Fibroblast of lung (primary cell): Measurements from ENCODE around the gene TSPAN3. TPM values are rescaled to one million over a fixed set of nuclear protein-coding genes. Genes with fewer than 3 reads are reported as not detected.
A peak's percentile ranks its signal among the peaks of the same experiment; 100 is the strongest.

Experiments
- DNase-seq, 2 donors: peaks; one replicate each; pipeline versions ENCODE4 v3.0.0 to v3.0.0-alpha.2; 2010; ENCODE audit warnings: low read depth in 2 of 2
- H2AFZ ChIP-seq: 2 replicates; pipeline ENCODE4 v1.5.1; 2012; ENCODE audit warnings: low read length, control low read depth, inconsistent platforms
- H3K27ac ChIP-seq: 2 replicates; pipeline ENCODE4 v1.5.1; 2011; ENCODE audit warnings: low read length, control low read depth; ENCODE audit not compliant: insufficient read depth
- H3K27me3 ChIP-seq: 2 replicates; pipeline ENCODE4 v1.5.1; 2011; ENCODE audit warnings: mild to moderate bottlenecking, low read length; ENCODE audit not compliant: control insufficient read depth, insufficient read depth
- H3K36me3 ChIP-seq: 2 replicates; pipeline ENCODE4 v1.5.1; 2011; ENCODE audit warnings: low read length; ENCODE audit not compliant: control insufficient read depth, insufficient read depth
- H3K4me1 ChIP-seq: 2 replicates; pipeline ENCODE4 v1.5.1; 2011; ENCODE audit warnings: low read length; ENCODE audit not compliant: control insufficient read depth, insufficient read depth; ENCODE audit errors: extremely low read depth
- H3K4me2 ChIP-seq: 2 replicates; pipeline ENCODE4 v1.5.1; 2011; ENCODE audit warnings: low read length, control low read depth; ENCODE audit not compliant: insufficient read depth; ENCODE audit errors: extremely low read depth
- H3K4me3 ChIP-seq, 4 experiments: fragments of 200-600 bp in 1 of 4; sonication (generic) in 1 of 4; replicated peaks in 1 of 4; 2 replicates each; pipeline ENCODE4 v1.5.1; 2011 to 2016; ENCODE audit warnings: low read length in 4 of 4, low read depth in 3 of 4, mild to moderate bottlenecking in 3 of 4, control low read depth in 2 of 4, inconsistent platforms in 1 of 4, mixed read lengths in 1 of 4; ENCODE audit not compliant: insufficient read depth in 1 of 4; ENCODE audit errors: control extremely low read depth in 1 of 4
- H3K79me2 ChIP-seq: 2 replicates; pipeline ENCODE4 v1.5.1; 2012; ENCODE audit warnings: mild to moderate bottlenecking, low read length, inconsistent platforms; ENCODE audit not compliant: control insufficient read depth, insufficient read depth
- H3K9ac ChIP-seq: 2 replicates; pipeline ENCODE4 v1.5.1; 2011; ENCODE audit warnings: mild to moderate bottlenecking, low read length, control low read depth; ENCODE audit not compliant: insufficient read depth
- H3K9me3 ChIP-seq: 2 replicates; pipeline ENCODE4 v1.5.1; 2012; ENCODE audit warnings: low read depth, low read length; ENCODE audit not compliant: control insufficient read depth, insufficient read depth
- H4K20me1 ChIP-seq: 2 replicates; pipeline ENCODE4 v1.5.1; 2011; ENCODE audit warnings: low read length; ENCODE audit not compliant: control insufficient read depth, insufficient read depth; ENCODE audit errors: extremely low read depth
- CTCF ChIP-seq, 2 donors: IDR thresholded peaks in 1 of 2; conservative IDR thresholded peaks in 1 of 2; 1 replicate in 1 of 2; 2 replicates in 1 of 2; pipeline ENCODE4 v1.5.1; 2011 to 2012; ENCODE audit warnings: low read length in 2 of 2, control low read depth in 1 of 2, inconsistent platforms in 1 of 2, low read depth in 1 of 2, mild to moderate bottlenecking in 1 of 2
- EZH2 ChIP-seq: IDR thresholded peaks from 2 replicates; pipeline ENCODE4 v1.5.1; 2012; ENCODE audit warnings: low read length, control low read depth, mild to moderate bottlenecking; ENCODE audit errors: missing control alignments
- polyA plus RNA-seq, 2 donors: library from polyadenylated mRNA; depleted of rRNA in 1 of 2; stranded (reverse) in 1 of 2; unstranded in 1 of 2; fragments of >200 nt; gene quantifications; 2 replicates each; pipeline ENCODE4 v1.2.1, GENCODE V29; 2011 to 2012; ENCODE audit warnings: missing spikeins in 1 of 2
- total RNA-seq: library from RNA; depleted of rRNA; stranded (reverse); fragments of >200 nt; gene quantifications from 2 replicates; pipeline ENCODE4 v1.2.1, GENCODE V29; 2014

TSPAN3 gene
- total and polyA plus RNA-seq, 2 donors (not counting 1 experiment from before 2014, with no cell fraction given) = 225 to 472 TPM

- Histone ChIP-seq H3K27ac (peak overlapping the region; percentile 7), H3K4me2 (no peak overlapping the region), H3K27me3 (no peaks in the 10 kb centered on the region), H3K36me3 (no peaks in the 10 kb centered on the region), H4K20me1 (no peaks in the 10 kb centered on the region), H3K9ac (no peak overlapping the region), H3K9me3 (no peaks in the 10 kb centered on the region), H3K4me1 (peaks cover 8% of the 10 kb centered on the region), H3K4me3 (no peak overlapping the region), H2AFZ (no peak overlapping the region), H3K79me2 (no peaks in the 10 kb centered on the region)
- no peak for DNase-seq
- no peak for TF ChIP-seq CTCF (conservative IDR thresholded peaks at IDR 0.05 in 1 of 2, IDR thresholded peaks at IDR 0.05 in 1 of 2; ENCODE audit: low read depth in 1 of 2, low read length in 2 of 2)
- no peak for TF ChIP-seq EZH2
Observed at GRCh38 chr15:77022646-77023575, 48.0 kb downstream of the TSPAN3 start.

DNA sequence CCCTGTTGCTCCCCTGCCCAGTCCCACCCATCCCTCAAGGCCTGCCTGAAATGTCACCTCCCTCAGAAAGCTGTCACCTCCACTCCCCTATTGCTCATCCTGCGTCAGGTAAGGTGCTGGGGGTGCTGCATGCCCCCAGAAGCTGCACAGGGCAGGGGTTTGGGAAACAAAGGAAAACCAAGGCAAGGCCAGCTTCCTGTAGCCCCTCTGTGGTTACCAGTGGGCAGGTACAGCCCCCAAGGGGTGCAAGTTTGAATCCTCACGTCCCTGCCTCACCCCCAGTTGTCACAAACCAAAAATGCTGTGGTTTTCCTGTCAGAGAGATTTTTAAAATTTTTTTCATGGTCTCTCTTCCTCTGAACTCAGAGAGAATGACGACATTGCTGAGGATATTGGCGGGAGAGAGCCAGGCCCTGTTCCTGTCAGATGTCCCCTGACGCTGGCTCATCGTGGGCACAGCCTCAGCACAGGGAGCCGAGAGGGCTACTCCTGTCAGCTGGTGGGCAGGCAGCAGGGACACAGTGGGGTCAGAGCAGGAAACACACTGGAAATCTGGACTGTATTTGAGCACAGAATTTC, 49.0 kb downstream of the TSPAN3 start:
- Histone ChIP-seq H3K79me2 (no peaks in the 10 kb centered on the region), H3K4me3 (no peak overlapping the region), H3K9me3 (no peaks in the 10 kb centered on the region), H3K4me2 (no peak overlapping the region), H2AFZ (peak overlapping the region; percentile 57), H3K36me3 (no peaks in the 10 kb centered on the region), H3K4me1 (peaks cover 8% of the 10 kb centered on the region), H4K20me1 (no peaks in the 10 kb centered on the region), H3K27ac (peak overlapping the region; percentile 7), H3K9ac (peak overlapping the region; percentile 8), H3K27me3 (no peaks in the 10 kb centered on the region)
- DNase-seq = peak; percentile 24 to 65
- TF ChIP-seq CTCF (conservative IDR thresholded peaks at IDR 0.05 in 1 of 2, IDR thresholded peaks at IDR 0.05 in 1 of 2; ENCODE audit: low read depth in 1 of 2, low read length in 2 of 2) = no peak
- no peak for TF ChIP-seq EZH2

DNA sequence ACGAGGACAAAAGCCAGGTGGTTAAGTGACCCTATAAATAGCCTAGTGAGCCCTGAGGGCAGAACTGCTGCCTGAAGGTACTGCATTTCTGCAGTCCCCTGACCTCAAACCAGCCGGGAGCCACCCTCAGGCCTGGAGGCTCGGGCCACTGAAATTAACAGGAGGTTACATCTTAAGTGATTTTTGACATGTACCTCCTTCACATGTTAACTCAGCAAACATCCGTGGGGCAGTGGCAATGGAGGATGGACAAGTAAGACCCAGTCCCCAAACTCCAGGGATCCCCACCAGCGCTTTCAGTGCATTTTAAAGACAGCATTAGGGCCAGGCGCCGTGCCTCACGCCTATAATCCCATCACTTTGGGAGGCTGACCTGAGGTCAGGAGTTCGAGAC, 49.8 kb downstream of the TSPAN3 start:
- Histone ChIP-seq H3K27ac (no peak overlapping the region), H3K4me1 (peaks cover 8% of the 10 kb centered on the region), H2AFZ (no peak overlapping the region), H3K9me3 (no peaks in the 10 kb centered on the region), H4K20me1 (no peaks in the 10 kb centered on the region), H3K27me3 (no peaks in the 10 kb centered on the region), H3K36me3 (no peaks in the 10 kb centered on the region), H3K4me2 (no peak overlapping the region), H3K4me3 (no peak overlapping the region), H3K79me2 (no peaks in the 10 kb centered on the region), H3K9ac (no peak overlapping the region)
- DNase-seq = no peak
- TF ChIP-seq CTCF (conservative IDR thresholded peaks at IDR 0.05 in 1 of 2, IDR thresholded peaks at IDR 0.05 in 1 of 2; ENCODE audit: low read depth in 1 of 2, low read length in 2 of 2) = no peak
- no peak for TF ChIP-seq EZH2
